ENCODE measurements around the gene NAA60.

DNA sequence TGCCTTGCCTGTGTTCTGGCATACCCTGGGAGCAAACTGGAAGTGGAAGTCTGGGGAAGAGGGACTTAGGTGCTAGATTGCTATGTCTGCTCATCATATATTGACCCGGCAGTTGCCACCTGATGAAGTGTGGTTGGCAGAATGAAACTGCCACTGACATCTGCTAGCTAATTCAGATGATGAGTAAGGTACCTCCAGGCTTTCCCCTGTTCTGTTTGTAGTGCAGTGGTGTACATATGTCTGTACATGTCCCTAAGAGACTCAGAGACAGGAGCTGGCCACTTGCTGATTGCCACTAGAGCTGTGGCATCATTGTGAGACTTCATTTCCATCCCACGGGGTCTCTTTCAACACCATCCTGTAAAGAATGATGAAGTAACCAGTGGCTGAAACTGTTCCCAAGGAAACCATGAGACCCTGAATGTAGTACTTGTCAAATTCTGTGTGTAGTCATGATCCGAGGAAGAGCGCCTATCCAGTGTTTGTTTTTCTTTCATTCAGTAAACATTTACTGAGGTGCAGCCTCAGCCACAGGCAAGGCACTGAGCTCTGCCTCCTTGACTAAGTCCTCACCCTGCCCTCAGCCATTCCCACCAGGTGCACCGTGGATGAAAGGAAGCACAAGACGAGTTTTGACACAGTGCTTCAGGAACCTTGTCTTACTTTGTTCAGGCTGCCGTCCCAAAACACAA, 70.6 kb downstream of the NAA60 start:
- TF ChIP-seq ATF6 (CRISPR knock-in tag; conservative IDR thresholded peaks at IDR 0.05) (no peak), ZBTB43 (CRISPR knock-in tag; conservative IDR thresholded peaks at IDR 0.05) (no peak), ZNF275 (CRISPR knock-in tag; IDR thresholded peaks at IDR 0.05; ENCODE audit: borderline replicate concordance) (no peak), FOXJ3 (CRISPR knock-in tag; IDR thresholded peaks at IDR 0.05; ENCODE audit: borderline replicate concordance) (no peak), MLX (CRISPR knock-in tag; IDR thresholded peaks at IDR 0.05) (no peak)
- TF ChIP-seq, protein P1, sequence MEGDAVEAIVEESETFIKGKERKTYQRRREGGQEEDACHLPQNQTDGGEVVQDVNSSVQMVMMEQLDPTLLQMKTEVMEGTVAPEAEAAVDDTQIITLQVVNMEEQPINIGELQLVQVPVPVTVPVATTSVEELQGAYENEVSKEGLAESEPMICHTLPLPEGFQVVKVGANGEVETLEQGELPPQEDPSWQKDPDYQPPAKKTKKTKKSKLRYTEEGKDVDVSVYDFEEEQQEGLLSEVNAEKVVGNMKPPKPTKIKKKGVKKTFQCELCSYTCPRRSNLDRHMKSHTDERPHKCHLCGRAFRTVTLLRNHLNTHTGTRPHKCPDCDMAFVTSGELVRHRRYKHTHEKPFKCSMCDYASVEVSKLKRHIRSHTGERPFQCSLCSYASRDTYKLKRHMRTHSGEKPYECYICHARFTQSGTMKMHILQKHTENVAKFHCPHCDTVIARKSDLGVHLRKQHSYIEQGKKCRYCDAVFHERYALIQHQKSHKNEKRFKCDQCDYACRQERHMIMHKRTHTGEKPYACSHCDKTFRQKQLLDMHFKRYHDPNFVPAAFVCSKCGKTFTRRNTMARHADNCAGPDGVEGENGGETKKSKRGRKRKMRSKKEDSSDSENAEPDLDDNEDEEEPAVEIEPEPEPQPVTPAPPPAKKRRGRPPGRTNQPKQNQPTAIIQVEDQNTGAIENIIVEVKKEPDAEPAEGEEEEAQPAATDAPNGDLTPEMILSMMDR (CRISPR knock-in tag; IDR thresholded peaks at IDR 0.05), result no peak
- TF ChIP-seq, protein P2, sequence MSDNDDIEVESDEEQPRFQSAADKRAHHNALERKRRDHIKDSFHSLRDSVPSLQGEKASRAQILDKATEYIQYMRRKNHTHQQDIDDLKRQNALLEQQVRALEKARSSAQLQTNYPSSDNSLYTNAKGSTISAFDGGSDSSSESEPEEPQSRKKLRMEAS (IDR thresholded peaks at IDR 0.05), result no peak
